ENCODE measurements around the gene GSG1L. TPM values are rescaled to one million over a fixed set of nuclear protein-coding genes. Genes with fewer than 3 reads are reported as not detected.

The GSG1L gene
- total and polyA plus RNA-seq, 4 experiments from 2014 or later, result 0.27 TPM; not detected in 3

DNA sequence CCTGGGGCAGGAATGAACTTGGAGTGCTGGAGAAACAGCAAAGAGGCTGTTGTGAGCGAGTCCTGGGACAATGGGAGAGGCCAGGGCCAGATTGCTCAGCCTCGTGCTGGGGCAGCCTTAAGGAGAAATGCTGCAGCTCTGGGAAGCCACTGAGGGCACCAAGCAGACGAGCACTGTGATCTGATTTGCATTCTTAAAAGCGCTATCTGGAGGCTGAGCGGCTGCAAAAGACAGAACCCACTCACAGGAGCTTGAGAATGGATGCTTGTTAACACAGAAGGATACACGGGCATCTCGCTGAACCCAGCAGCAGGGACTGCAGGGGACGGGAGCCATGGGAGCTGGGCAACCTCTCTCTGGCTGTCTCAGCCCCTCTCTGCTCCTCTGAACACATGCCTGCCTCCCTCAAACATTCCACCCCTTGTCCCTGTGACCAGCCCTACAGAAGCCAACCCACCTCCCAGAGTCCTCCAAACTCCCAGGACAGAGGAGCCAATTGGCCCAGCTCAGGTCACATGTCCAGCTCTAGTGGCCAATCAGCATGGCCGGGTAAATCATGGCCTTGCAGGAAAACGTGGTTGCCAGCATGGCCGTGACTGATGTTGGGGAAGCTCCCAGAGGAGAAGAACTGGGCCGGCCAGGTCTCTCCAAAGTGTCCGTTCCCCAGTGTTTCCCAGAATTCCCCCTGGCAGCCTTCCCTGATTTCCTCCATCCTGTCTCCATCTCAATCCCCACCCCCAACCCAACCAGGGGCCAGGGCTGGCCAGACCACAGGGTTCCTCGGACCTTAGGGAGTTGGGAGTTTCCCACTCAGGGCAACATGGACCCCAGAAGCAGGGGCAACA lies 60.3 kb downstream of the GSG1L start:
- Mint-ChIP-seq H3K27ac (no peak overlapping the region), H3K9me3 (no peaks in the 10 kb centered on the region), H3K36me3 (no peaks in the 10 kb centered on the region), H3K4me3 (no peak overlapping the region), H3K27me3 (peaks cover 1 to 4% of the 10 kb centered on the region in 2 donors), H3K4me1 (no peaks in the 10 kb centered on the region)
- ChIA-PET POLR2A (ENCODE audit: partially characterized antibody) (no interaction called here), CTCF (ENCODE audit: partially characterized antibody) (interaction anchor here (1.0 kb wide), 1 partner anchor 30 kb away, joined by 3 read pairs; no protein-coding TSS in a partner anchor)
- no peak for DNase-seq
- Histone ChIP-seq H3K27me3 (ENCODE audit: insufficient read depth, low read length) (no peaks in the 10 kb centered on the region), H3K36me3 (ENCODE audit: insufficient read depth, low read length) (no peaks in the 10 kb centered on the region), H3K9me3 (ENCODE audit: control insufficient read depth in 1 of 2, low read length in 2 of 2) (no peaks in the 10 kb centered on the region), H3K4me3 (ENCODE audit: low read length in 2 of 2) (no peak overlapping the region), H3K27ac (ENCODE audit: low read depth, low read length) (no peak overlapping the region), H3K4me1 (ENCODE audit: insufficient read depth, low read length) (no peaks in the 10 kb centered on the region)
- intact Hi-C loops (cut with micrococcal nuclease), result no loop called here

DNA sequence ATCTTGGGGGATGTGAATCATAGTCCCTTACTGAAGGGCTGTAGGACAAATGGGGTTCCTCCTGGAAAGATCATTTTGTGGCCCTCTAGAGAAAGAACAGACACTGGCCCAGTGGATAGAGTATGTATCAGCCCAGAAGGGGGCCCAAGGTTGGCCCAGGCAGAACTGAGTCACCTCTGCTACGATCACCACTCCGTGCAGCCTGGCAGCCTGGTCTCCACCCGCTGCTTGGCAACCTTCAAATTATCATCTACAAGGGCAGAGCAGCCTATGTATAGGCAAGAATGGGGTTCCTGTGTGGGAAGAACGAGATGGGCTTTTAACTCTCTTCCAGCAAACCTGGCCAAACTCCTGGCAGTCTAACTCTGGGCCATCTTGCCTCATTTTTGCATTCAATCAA lies 61.9 kb downstream of the GSG1L start:
- Mint-ChIP-seq H3K36me3 (no peaks in the 10 kb centered on the region), H3K4me3 (no peak overlapping the region), H3K27me3 (peaks cover 0 to 1% of the 10 kb centered on the region in 2 donors), H3K4me1 (no peaks in the 10 kb centered on the region), H3K9me3 (no peaks in the 10 kb centered on the region), H3K27ac (no peak overlapping the region)
- ChIA-PET POLR2A (ENCODE audit: partially characterized antibody) (no interaction called here), CTCF (ENCODE audit: partially characterized antibody) (no interaction called here)
- intact Hi-C loops (cut with micrococcal nuclease), result no loop called here
- no peak overlapping the region for H3K4me3 ChIP-seq (ENCODE audit: low read length in 2 of 2)
- H3K27me3 ChIP-seq (ENCODE audit: insufficient read depth, low read length), result no peaks in the 10 kb centered on the region
- no peaks in the 10 kb centered on the region for H3K36me3 ChIP-seq (ENCODE audit: insufficient read depth, low read length)
- no peak overlapping the region for H3K27ac ChIP-seq (ENCODE audit: low read depth, low read length)
- DNase-seq, result no peak
- H3K4me1 ChIP-seq (ENCODE audit: insufficient read depth, low read length), result no peaks in the 10 kb centered on the region
- H3K9me3 ChIP-seq (ENCODE audit: control insufficient read depth in 1 of 2, low read length in 2 of 2), result no peaks in the 10 kb centered on the region

DNA sequence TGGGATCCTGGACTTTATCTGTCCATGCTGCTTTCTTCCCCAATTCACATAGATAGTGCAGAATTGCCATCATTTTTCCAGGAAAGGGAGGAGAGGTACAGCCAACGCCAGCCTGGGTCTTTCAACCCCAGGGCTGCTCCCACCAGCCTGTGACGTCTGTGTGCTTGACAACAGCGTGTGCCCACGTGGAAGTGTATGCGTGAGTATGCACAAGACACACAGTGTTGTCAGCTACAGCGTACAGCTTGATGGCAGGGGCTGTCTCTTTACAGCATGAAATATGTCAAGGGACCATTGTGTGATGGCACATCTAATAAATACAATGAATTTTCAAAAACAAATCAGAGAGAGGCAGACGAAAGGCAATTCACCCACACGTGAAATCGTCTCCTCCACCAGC lies 62.3 kb downstream of the GSG1L start:
- no peaks in the 10 kb centered on the region for H3K9me3 Mint-ChIP-seq
- peaks cover under 1% of the 10 kb centered on the region in 4 donors for H3K4me1 Mint-ChIP-seq
- Histone ChIP-seq H3K27me3 (ENCODE audit: insufficient read depth, low read length) (no peaks in the 10 kb centered on the region), H3K36me3 (ENCODE audit: insufficient read depth, low read length) (no peaks in the 10 kb centered on the region), H3K4me1 (ENCODE audit: insufficient read depth, low read length) (no peaks in the 10 kb centered on the region), H3K9me3 (ENCODE audit: control insufficient read depth in 1 of 2, low read length in 2 of 2) (no peaks in the 10 kb centered on the region), H3K27ac (ENCODE audit: low read depth, low read length) (no peak overlapping the region), H3K4me3 (ENCODE audit: low read length in 2 of 2) (no peak overlapping the region)
- H3K27me3 Mint-ChIP-seq, result peaks cover 0 to 1% of the 10 kb centered on the region in 2 donors
- no peak for DNase-seq
- ChIA-PET CTCF (ENCODE audit: partially characterized antibody) (no interaction called here), POLR2A (ENCODE audit: partially characterized antibody) (no interaction called here)
- no peak overlapping the region for H3K4me3 Mint-ChIP-seq
- no peaks in the 10 kb centered on the region for H3K36me3 Mint-ChIP-seq
- H3K27ac Mint-ChIP-seq, result no peak overlapping the region
- intact Hi-C loops (cut with micrococcal nuclease), result no loop called here

DNA sequence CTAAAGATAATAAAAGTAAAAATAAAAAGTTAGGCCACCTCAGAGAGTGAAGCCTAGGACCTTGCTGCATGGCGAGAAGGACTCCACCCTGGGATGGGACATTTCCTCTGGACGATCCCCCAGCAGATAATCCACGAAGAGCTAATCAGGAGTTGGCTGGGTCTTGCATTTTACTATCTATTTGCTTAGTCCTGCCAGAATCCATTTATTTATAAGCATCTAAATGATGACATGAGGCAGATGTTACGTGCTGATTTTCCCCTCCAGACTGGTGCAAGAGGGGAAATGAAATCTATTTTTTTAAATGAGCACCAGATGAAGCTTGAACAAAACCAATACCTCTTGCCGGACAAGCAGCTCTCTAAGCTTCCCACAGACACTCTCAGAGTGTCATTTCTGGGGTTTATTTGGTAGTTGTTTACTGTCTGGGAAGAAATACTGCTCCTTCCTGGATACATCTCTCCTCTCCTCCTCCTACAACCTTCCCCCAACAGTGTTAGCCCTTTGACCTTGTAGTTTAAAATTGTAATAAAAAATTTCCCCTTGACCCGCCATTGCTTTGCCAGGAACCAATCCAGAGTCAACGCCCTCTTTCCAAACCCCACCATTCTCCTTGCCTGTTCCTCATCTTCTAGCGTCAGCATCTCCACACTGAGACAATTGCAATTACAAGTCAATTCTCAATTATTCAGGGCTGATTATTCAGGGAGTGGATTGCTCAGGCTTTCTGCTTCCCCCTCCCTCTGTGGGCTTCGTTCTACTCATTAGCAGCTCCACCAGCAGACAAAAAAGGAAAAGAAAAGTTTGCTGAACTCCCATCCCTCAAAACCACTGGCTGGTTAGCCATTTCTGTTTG lies 63.0 kb downstream of the GSG1L start:
- H3K4me1 Mint-ChIP-seq, result peaks cover 4 to 7% (median 7%) of the 10 kb centered on the region in 4 donors
- no peak overlapping the region for H3K27ac Mint-ChIP-seq
- CTCF ChIA-PET (ENCODE audit: partially characterized antibody), result interaction anchor here (1.5 kb wide), 1 partner anchor 28 kb away, joined by 3 read pairs; no protein-coding TSS in a partner anchor
- no peak overlapping the region for H3K4me3 ChIP-seq (ENCODE audit: low read length in 2 of 2)
- no peak overlapping the region for H3K27ac ChIP-seq (ENCODE audit: low read depth, low read length)
- H3K36me3 ChIP-seq (ENCODE audit: insufficient read depth, low read length), result no peaks in the 10 kb centered on the region
- intact Hi-C loops (cut with micrococcal nuclease), result no loop called here
- no peaks in the 10 kb centered on the region for H3K9me3 Mint-ChIP-seq
- peaks cover 0 to 1% of the 10 kb centered on the region in 2 donors for H3K27me3 Mint-ChIP-seq
- no peaks in the 10 kb centered on the region for H3K27me3 ChIP-seq (ENCODE audit: insufficient read depth, low read length)
- H3K4me1 ChIP-seq (ENCODE audit: insufficient read depth, low read length), result peaks cover 2% of the 10 kb centered on the region
- DNase-seq, result no peak
- POLR2A ChIA-PET (ENCODE audit: partially characterized antibody), result no interaction called here
- H3K9me3 ChIP-seq (ENCODE audit: control insufficient read depth in 1 of 2, low read length in 2 of 2), result no peaks in the 10 kb centered on the region
- H3K4me3 Mint-ChIP-seq, result no peak overlapping the region
- H3K36me3 Mint-ChIP-seq, result no peaks in the 10 kb centered on the region

DNA sequence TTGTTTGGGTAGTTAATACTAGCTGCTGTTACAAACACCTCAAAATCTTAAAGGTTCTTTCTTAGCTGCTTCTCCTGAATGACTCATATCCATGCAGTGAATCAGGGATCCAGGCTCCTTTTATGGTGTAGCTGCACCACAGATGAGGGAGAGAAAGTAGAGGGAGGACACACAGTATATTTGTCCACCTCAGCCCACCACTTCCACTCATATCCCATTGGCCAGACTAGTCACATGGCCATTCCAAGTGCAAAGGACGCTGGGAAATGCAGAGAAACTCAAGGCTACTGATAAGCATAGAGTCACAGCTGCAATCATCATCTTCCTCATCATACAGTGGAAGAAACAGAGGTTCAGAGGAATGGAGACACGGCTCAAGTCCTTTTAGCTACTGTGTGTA lies 63.8 kb downstream of the GSG1L start:
- H3K27me3 Mint-ChIP-seq, result peaks cover 0 to 1% of the 10 kb centered on the region in 2 donors
- ChIA-PET CTCF (ENCODE audit: partially characterized antibody) (interaction anchor here (1.5 kb wide), 1 partner anchor 27 kb away, joined by 3 read pairs; no protein-coding TSS in a partner anchor), POLR2A (ENCODE audit: partially characterized antibody) (no interaction called here)
- no peak for DNase-seq
- peaks cover 13 to 16% (median 15%) of the 10 kb centered on the region in 4 donors for H3K4me1 Mint-ChIP-seq
- no peaks in the 10 kb centered on the region for H3K9me3 ChIP-seq (ENCODE audit: control insufficient read depth in 1 of 2, low read length in 2 of 2)
- H3K27ac ChIP-seq (ENCODE audit: low read depth, low read length), result no peak overlapping the region
- H3K36me3 ChIP-seq (ENCODE audit: insufficient read depth, low read length), result no peaks in the 10 kb centered on the region
- H3K4me3 Mint-ChIP-seq, result no peak overlapping the region
- peaks cover 10% of the 10 kb centered on the region for H3K4me1 ChIP-seq (ENCODE audit: insufficient read depth, low read length)
- no peaks in the 10 kb centered on the region for H3K36me3 Mint-ChIP-seq
- H3K9me3 Mint-ChIP-seq, result no peaks in the 10 kb centered on the region
- no peaks in the 10 kb centered on the region for H3K27me3 ChIP-seq (ENCODE audit: insufficient read depth, low read length)
- intact Hi-C loops (cut with micrococcal nuclease), result no loop called here
- no peak overlapping the region for H3K4me3 ChIP-seq (ENCODE audit: low read length in 2 of 2)
- no peak overlapping the region for H3K27ac Mint-ChIP-seq

DNA sequence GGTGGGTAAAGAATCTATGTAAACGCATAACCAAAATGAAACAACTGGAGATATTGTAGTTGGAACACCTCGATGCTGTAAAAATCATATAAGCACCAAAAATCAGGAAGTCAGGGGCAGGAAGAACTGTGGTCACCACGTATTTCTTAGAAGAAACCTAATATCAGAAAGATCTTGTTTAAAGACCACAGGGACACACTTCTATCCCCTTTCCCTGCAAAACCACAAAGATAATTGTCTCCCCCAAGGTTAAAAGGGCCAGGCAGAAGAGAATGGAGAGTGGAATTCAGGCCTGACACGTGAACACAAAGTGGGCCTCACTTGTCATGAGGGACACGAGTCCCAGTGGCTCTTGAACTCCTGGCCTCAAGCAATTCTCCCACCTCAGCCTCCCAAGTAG lies 68.1 kb downstream of the GSG1L start:
- peaks cover 15 to 27% (median 19%) of the 10 kb centered on the region in 4 donors for H3K4me1 Mint-ChIP-seq
- peak in 1 of 5 donors; percentile 6 for DNase-seq
- intact Hi-C loops (cut with micrococcal nuclease), result no loop called here
- no peaks in the 10 kb centered on the region for H3K27me3 ChIP-seq (ENCODE audit: insufficient read depth, low read length)
- H3K27ac Mint-ChIP-seq, result peak overlapping the region in 5 of 7 donors; percentile 24 to 77 (median 38)
- no peaks in the 10 kb centered on the region for H3K9me3 ChIP-seq (ENCODE audit: control insufficient read depth in 1 of 2, low read length in 2 of 2)
- POLR2A ChIA-PET (ENCODE audit: partially characterized antibody), result no interaction called here
- CTCF ChIA-PET (ENCODE audit: partially characterized antibody), result no interaction called here
- peaks cover 12% of the 10 kb centered on the region for H3K4me1 ChIP-seq (ENCODE audit: insufficient read depth, low read length)
- H3K4me3 Mint-ChIP-seq, result peak overlapping the region in 6 of 8 donors; percentile 0 to 69 (median 42)
- peaks cover 0 to 14% (median 5%) of the 10 kb centered on the region in 8 donors for H3K9me3 Mint-ChIP-seq
- H3K27ac ChIP-seq (ENCODE audit: low read depth, low read length), result no peak overlapping the region
- no peaks in the 10 kb centered on the region for H3K36me3 Mint-ChIP-seq
- no peaks in the 10 kb centered on the region for H3K27me3 Mint-ChIP-seq
- no peak overlapping the region for H3K4me3 ChIP-seq (ENCODE audit: low read length in 2 of 2)
- H3K36me3 ChIP-seq (ENCODE audit: insufficient read depth, low read length), result no peaks in the 10 kb centered on the region

DNA sequence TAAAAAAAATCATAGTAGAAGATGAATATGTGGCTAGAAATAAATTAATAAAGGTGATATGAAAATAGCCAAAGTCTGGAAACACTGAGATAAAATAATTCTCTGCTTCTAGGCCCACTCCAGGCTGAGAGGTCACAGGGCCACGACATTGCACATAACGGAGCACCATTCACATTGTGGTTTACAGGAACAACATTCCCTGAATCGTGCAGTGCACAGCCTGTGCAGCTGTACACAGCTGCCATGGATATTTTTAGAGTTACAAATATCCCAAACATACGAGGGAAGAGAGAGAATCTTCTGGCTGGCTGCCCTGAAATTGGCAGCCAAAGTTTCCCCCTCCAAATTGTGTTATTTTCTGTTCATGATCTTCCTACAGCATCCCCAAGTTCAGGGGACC lies 68.8 kb downstream of the GSG1L start:
- Histone ChIP-seq H3K27me3 (ENCODE audit: insufficient read depth, low read length) (no peaks in the 10 kb centered on the region), H3K4me3 (ENCODE audit: low read length in 2 of 2) (no peak overlapping the region), H3K4me1 (ENCODE audit: insufficient read depth, low read length) (peaks cover 12% of the 10 kb centered on the region), H3K36me3 (ENCODE audit: insufficient read depth, low read length) (no peaks in the 10 kb centered on the region), H3K27ac (ENCODE audit: low read depth, low read length) (no peak overlapping the region), H3K9me3 (ENCODE audit: control insufficient read depth in 1 of 2, low read length in 2 of 2) (no peaks in the 10 kb centered on the region)
- Mint-ChIP-seq H3K4me3 (peak overlapping the region in 2 of 8 donors; percentile 46 to 69), H3K27me3 (no peaks in the 10 kb centered on the region), H3K27ac (peak overlapping the region in 3 of 7 donors; percentile 24 to 63 (median 52)), H3K9me3 (peaks cover 0 to 14% (median 5%) of the 10 kb centered on the region in 8 donors), H3K36me3 (no peaks in the 10 kb centered on the region), H3K4me1 (peaks cover 15 to 27% (median 19%) of the 10 kb centered on the region in 4 donors)
- intact Hi-C loops (cut with micrococcal nuclease), result no loop called here
- POLR2A ChIA-PET (ENCODE audit: partially characterized antibody), result no interaction called here
- DNase-seq, result no peak
- CTCF ChIA-PET (ENCODE audit: partially characterized antibody), result no interaction called here
